ENCODE results near the gene TMEM150B.

The TMEM150B gene

GRCh38 chr19:55284405-55285058, 40.6 kb downstream of the TMEM150B start:
- 25% methylated on average over 8 of the region's 16 CpGs for WGBS
- no peak overlapping the region for H3K14ac ChIP-seq (ENCODE audit: low read length in 2 of 2)
- no peak overlapping the region for H2BK12ac ChIP-seq (ENCODE audit: low read length in 2 of 2)
- H4K91ac ChIP-seq (ENCODE audit: low read length) = no peak overlapping the region
- peaks cover 20% of the 10 kb centered on the region for H3K4me1 ChIP-seq (ENCODE audit: control insufficient read depth, insufficient read depth, low read depth, low read length)
- no peak overlapping the region for H3K23ac ChIP-seq (ENCODE audit: low read length in 2 of 2)
- peak overlapping the region; percentile 73 for H3K4me2 ChIP-seq (ENCODE audit: low read length, poor library complexity, severe bottlenecking)
- no peak overlapping the region for H3K27ac ChIP-seq (ENCODE audit: low read length, poor library complexity, severe bottlenecking)
- no peak overlapping the region for H2AFZ ChIP-seq (ENCODE audit: low read depth, low read length)
- H3K79me1 ChIP-seq (replicated peaks; ENCODE audit: low read length, poor library complexity, severe bottlenecking) = peaks cover 10% of the 10 kb centered on the region
- no peak overlapping the region for H3K4ac ChIP-seq (ENCODE audit: low read depth in 1 of 2, low read length in 2 of 2)
- H2BK5ac ChIP-seq (ENCODE audit: low read depth, low read length, poor library complexity, severe bottlenecking) = no peak overlapping the region
- H3K4me3 ChIP-seq (ENCODE audit: insufficient read depth in 1 of 2, low read depth in 1 of 2, low read length in 2 of 2) = peak overlapping the region; percentile 57 to 63
- H3K18ac ChIP-seq (ENCODE audit: low read depth in 1 of 2, low read length in 2 of 2) = peak overlapping the region in 1 of 2 experiments; percentile 49
- H3K36me3 ChIP-seq (ENCODE audit: control insufficient read depth in 1 of 2, insufficient read depth in 2 of 2, low read depth in 1 of 2, low read length in 2 of 2) = peaks cover 0 to 21% of the 10 kb centered on the region in 2 experiments
- peak overlapping the region; percentile 84 for H2BK120ac ChIP-seq (ENCODE audit: low read depth, low read length)
- H3K27me3 ChIP-seq (ENCODE audit: control insufficient read depth in 1 of 2, insufficient read depth in 1 of 2, low read length in 2 of 2) = peaks cover 0 to 5% of the 10 kb centered on the region in 2 experiments
- H3K9me3 ChIP-seq (ENCODE audit: control insufficient read depth, low read length) = no peaks in the 10 kb centered on the region
- H2AK5ac ChIP-seq (ENCODE audit: low read length, severe bottlenecking) = no peak overlapping the region
- H3K9ac ChIP-seq (ENCODE audit: low read length) = peak overlapping the region; percentile 48
- DNase-seq = no peak
- no peak overlapping the region for H2BK15ac ChIP-seq (ENCODE audit: low read depth, poor library complexity, severe bottlenecking)
- peak overlapping the region; percentile 53 for H4K8ac ChIP-seq (ENCODE audit: low read length)

- Histone ChIP-seq H4K8ac (ENCODE audit: low read length) (peak within 1 kb of the TSS; percentile 53), H4K91ac (ENCODE audit: low read length) (peak within 1 kb of the TSS; percentile 41), H2BK120ac (ENCODE audit: low read depth, low read length) (peak within 1 kb of the TSS; percentile 84), H3K27ac (ENCODE audit: low read length, poor library complexity, severe bottlenecking) (no peak within 1 kb of the TSS), H3K9ac (ENCODE audit: low read length) (peak within 1 kb of the TSS; percentile 51), H3K14ac (ENCODE audit: low read length in 2 of 2) (no peak within 1 kb of the TSS), H3K4me2 (ENCODE audit: low read length, poor library complexity, severe bottlenecking) (peak within 1 kb of the TSS; percentile 73), H3K9me3 (ENCODE audit: control insufficient read depth, low read length) (no peaks in the 10 kb centered on the region), H3K79me1 (replicated peaks; ENCODE audit: low read length, poor library complexity, severe bottlenecking) (peaks cover 12% of the 10 kb centered on the region), H3K18ac (ENCODE audit: low read depth in 1 of 2, low read length in 2 of 2) (peak within 1 kb of the TSS in 1 of 2 experiments; percentile 49), H3K4me3 (ENCODE audit: insufficient read depth in 1 of 2, low read depth in 1 of 2, low read length in 2 of 2) (peak within 1 kb of the TSS; percentile 57 to 63), H2AFZ (ENCODE audit: low read depth, low read length) (peak within 1 kb of the TSS; percentile 8), H3K4me1 (ENCODE audit: control insufficient read depth, insufficient read depth, low read depth, low read length) (peaks cover 26% of the 10 kb centered on the region), H3K23ac (ENCODE audit: low read length in 2 of 2) (no peak within 1 kb of the TSS), H2BK12ac (ENCODE audit: low read length in 2 of 2) (no peak within 1 kb of the TSS), H3K36me3 (ENCODE audit: control insufficient read depth in 1 of 2, insufficient read depth in 2 of 2, low read depth in 1 of 2, low read length in 2 of 2) (peaks cover 0 to 17% of the 10 kb centered on the region in 2 experiments), H3K27me3 (ENCODE audit: control insufficient read depth in 1 of 2, insufficient read depth in 1 of 2, low read length in 2 of 2) (peaks cover 0 to 5% of the 10 kb centered on the region in 2 experiments), H3K4ac (ENCODE audit: low read depth in 1 of 2, low read length in 2 of 2) (peak within 1 kb of the TSS in 1 of 2 experiments; percentile 26), H2BK15ac (ENCODE audit: low read depth, poor library complexity, severe bottlenecking) (no peak within 1 kb of the TSS), H2AK5ac (ENCODE audit: low read length, severe bottlenecking) (no peak within 1 kb of the TSS), H2BK5ac (ENCODE audit: low read depth, low read length, poor library complexity, severe bottlenecking) (no peak within 1 kb of the TSS)
- peak; percentile 77 for DNase-seq
- WGBS = 56% methylated on average over 5 of the region's 44 CpGs
These were observed 41.4 kb downstream of the TMEM150B start, which contains the start of gene BRSK1 for GRCh38 chr19:55283548-55284377. Gene BRSK1, plus strand, starts transcription at chr19:55283997. Its CDS starts 446 bp downstream, at chr19:55284443.

GRCh38 chr19:55279770-55280643, 45.1 kb downstream of the TMEM150B start, which contains the start of gene HSPBP1:
Gene HSPBP1, minus strand, starts transcription at chr19:55280110. Its CDS starts 502 bp downstream, at chr19:55279608.
- peak within 1 kb of the TSS; percentile 69 for H3K4me2 ChIP-seq (ENCODE audit: low read length, poor library complexity, severe bottlenecking)
- no peak within 1 kb of the TSS for H2BK5ac ChIP-seq (ENCODE audit: low read depth, low read length, poor library complexity, severe bottlenecking)
- peak within 1 kb of the TSS; percentile 42 to 67 for H3K4ac ChIP-seq (ENCODE audit: low read depth in 1 of 2, low read length in 2 of 2)
- peaks cover 14 to 20% of the 10 kb centered on the region in 2 experiments for H3K36me3 ChIP-seq (ENCODE audit: control insufficient read depth in 1 of 2, insufficient read depth in 2 of 2, low read depth in 1 of 2, low read length in 2 of 2)
- no peak within 1 kb of the TSS for H3K14ac ChIP-seq (ENCODE audit: low read length in 2 of 2)
- WGBS = 3% methylated on average over 52 of the region's 52 CpGs
- no peaks in the 10 kb centered on the region for H3K9me3 ChIP-seq (ENCODE audit: control insufficient read depth, low read length)
- peaks cover 12% of the 10 kb centered on the region for H3K79me1 ChIP-seq (replicated peaks; ENCODE audit: low read length, poor library complexity, severe bottlenecking)
- H2AFZ ChIP-seq (ENCODE audit: low read depth, low read length) = peak within 1 kb of the TSS; percentile 84
- H3K27me3 ChIP-seq (ENCODE audit: control insufficient read depth in 1 of 2, insufficient read depth in 1 of 2, low read length in 2 of 2) = peaks cover 0 to 5% of the 10 kb centered on the region in 2 experiments
- H3K27ac ChIP-seq (ENCODE audit: low read length, poor library complexity, severe bottlenecking) = peak within 1 kb of the TSS; percentile 58
- H3K23ac ChIP-seq (ENCODE audit: low read length in 2 of 2) = no peak within 1 kb of the TSS
- peak; percentile 96 for DNase-seq
- peak within 1 kb of the TSS; percentile 34 for H4K91ac ChIP-seq (ENCODE audit: low read length)
- no peak within 1 kb of the TSS for H2AK5ac ChIP-seq (ENCODE audit: low read length, severe bottlenecking)
- H3K9ac ChIP-seq (ENCODE audit: low read length) = peak within 1 kb of the TSS; percentile 96
- peak within 1 kb of the TSS in 1 of 2 experiments; percentile 33 for H2BK12ac ChIP-seq (ENCODE audit: low read length in 2 of 2)
- peak within 1 kb of the TSS; percentile 95 for H4K8ac ChIP-seq (ENCODE audit: low read length)
- H3K4me3 ChIP-seq (ENCODE audit: insufficient read depth in 1 of 2, low read depth in 1 of 2, low read length in 2 of 2) = peak within 1 kb of the TSS; percentile 82 to 99
- peak within 1 kb of the TSS; percentile 30 for H2BK15ac ChIP-seq (ENCODE audit: low read depth, poor library complexity, severe bottlenecking)
- peak within 1 kb of the TSS; percentile 68 for H3K18ac ChIP-seq (ENCODE audit: low read depth in 1 of 2, low read length in 2 of 2)
- H3K4me1 ChIP-seq (ENCODE audit: control insufficient read depth, insufficient read depth, low read depth, low read length) = peaks cover 16% of the 10 kb centered on the region
- no peak within 1 kb of the TSS for H2BK120ac ChIP-seq (ENCODE audit: low read depth, low read length)
